Measurements from ENCODE around the gene BNC2.

The BNC2 gene

DNA sequence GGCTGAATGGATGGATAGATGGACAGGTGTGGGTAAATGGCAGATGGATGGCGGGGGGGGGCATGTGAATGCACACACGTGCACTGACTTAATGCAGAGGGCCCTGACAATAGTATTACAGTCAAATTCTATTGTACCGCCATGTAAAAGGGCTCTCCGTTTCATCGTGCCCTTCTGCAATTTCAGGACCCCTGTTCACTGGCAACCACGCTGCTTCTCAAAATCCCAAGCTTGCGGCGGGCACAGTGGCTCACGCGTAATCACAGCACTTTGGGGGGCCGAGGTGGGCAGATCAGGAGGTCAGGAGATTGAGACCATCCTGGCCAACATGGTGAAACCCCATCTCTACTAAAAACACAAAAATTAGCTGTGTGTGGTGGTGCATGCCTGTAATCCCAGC is 211.4 kb downstream of the BNC2 start:
- no peaks in the 10 kb centered on the region for H3K36me3 ChIP-seq (ENCODE audit: insufficient read depth, low read length)
- TF ChIP-seq, protein P1, sequence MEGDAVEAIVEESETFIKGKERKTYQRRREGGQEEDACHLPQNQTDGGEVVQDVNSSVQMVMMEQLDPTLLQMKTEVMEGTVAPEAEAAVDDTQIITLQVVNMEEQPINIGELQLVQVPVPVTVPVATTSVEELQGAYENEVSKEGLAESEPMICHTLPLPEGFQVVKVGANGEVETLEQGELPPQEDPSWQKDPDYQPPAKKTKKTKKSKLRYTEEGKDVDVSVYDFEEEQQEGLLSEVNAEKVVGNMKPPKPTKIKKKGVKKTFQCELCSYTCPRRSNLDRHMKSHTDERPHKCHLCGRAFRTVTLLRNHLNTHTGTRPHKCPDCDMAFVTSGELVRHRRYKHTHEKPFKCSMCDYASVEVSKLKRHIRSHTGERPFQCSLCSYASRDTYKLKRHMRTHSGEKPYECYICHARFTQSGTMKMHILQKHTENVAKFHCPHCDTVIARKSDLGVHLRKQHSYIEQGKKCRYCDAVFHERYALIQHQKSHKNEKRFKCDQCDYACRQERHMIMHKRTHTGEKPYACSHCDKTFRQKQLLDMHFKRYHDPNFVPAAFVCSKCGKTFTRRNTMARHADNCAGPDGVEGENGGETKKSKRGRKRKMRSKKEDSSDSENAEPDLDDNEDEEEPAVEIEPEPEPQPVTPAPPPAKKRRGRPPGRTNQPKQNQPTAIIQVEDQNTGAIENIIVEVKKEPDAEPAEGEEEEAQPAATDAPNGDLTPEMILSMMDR (conservative IDR thresholded peaks at IDR 0.05; ENCODE audit: low read length): no peak
- TF ChIP-seq EZH2phosphoT487 (IDR thresholded peaks at IDR 0.05; ENCODE audit: borderline replicate concordance): no peak
- no peaks in the 10 kb centered on the region for H4K20me1 ChIP-seq (ENCODE audit: insufficient read depth, low read length, poor library complexity, severe bottlenecking)
- H3K27me3 ChIP-seq (ENCODE audit: insufficient read depth, low read length, poor library complexity, severe bottlenecking): no peaks in the 10 kb centered on the region
- H3K9me2 ChIP-seq (replicated peaks; ENCODE audit: low read depth, low read length): no peaks in the 10 kb centered on the region
- no peak overlapping the region for H3K4me3 ChIP-seq (ENCODE audit: low read length, poor library complexity, severe bottlenecking)
- no peaks in the 10 kb centered on the region for H3F3A ChIP-seq (ENCODE audit: low read depth)
- H3K79me2 ChIP-seq (ENCODE audit: insufficient read depth, low read length): no peaks in the 10 kb centered on the region
- no peak overlapping the region for H2AFZ ChIP-seq (ENCODE audit: low read length)
- H3K9ac ChIP-seq (ENCODE audit: low read depth, low read length, poor library complexity, severe bottlenecking): no peak overlapping the region
- H3K9me3 ChIP-seq (ENCODE audit: insufficient read depth, low read depth, low read length): no peaks in the 10 kb centered on the region
- no peaks in the 10 kb centered on the region for H3K4me1 ChIP-seq (ENCODE audit: insufficient read depth, low read length, poor library complexity, severe bottlenecking)
- no peak overlapping the region for H3K4me2 ChIP-seq (ENCODE audit: low read depth, low read length, poor library complexity, severe bottlenecking)

DNA sequence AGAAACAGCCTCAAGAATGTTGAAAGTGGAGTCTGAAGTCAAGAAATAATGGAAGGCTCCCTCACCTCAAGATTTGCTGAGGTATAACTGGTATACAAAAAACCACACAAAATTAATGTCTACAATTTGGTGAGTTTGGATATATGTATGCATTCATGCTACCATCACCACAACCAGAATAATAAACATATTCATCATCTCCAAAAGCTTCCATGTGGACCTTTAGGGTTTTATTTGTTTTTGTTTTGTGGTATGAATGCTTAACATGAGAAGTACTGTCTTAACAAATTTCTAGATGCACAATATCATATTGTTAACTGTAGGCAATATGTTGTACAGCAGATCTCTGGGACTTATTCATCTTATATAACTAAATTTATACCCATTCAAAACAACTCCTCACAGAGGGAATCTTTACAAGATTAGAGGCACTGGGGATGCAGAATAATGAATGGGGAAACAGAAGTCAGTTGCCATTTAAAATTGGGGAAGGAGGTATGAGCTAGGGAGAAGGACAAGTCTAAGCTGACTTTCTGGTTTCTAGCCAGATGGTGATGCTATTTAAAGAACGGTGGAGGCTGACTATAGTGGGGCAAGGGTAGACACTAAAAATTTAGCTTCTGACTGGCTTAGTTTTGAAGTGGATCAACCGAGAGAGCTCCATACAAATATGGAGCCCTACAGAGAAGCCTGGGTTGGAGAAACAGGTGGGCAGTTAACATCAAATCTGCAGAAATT is 213.9 kb downstream of the BNC2 start:
- no peaks in the 10 kb centered on the region for H4K20me1 ChIP-seq (ENCODE audit: insufficient read depth, low read length, poor library complexity, severe bottlenecking)
- H3K4me2 ChIP-seq (ENCODE audit: low read depth, low read length, poor library complexity, severe bottlenecking): no peak overlapping the region
- H3K9me2 ChIP-seq (replicated peaks; ENCODE audit: low read depth, low read length): no peaks in the 10 kb centered on the region
- no peaks in the 10 kb centered on the region for H3K4me1 ChIP-seq (ENCODE audit: insufficient read depth, low read length, poor library complexity, severe bottlenecking)
- H3K27me3 ChIP-seq (ENCODE audit: insufficient read depth, low read length, poor library complexity, severe bottlenecking): no peaks in the 10 kb centered on the region
- H3K9me3 ChIP-seq (ENCODE audit: insufficient read depth, low read depth, low read length): no peaks in the 10 kb centered on the region
- H2AFZ ChIP-seq (ENCODE audit: low read length): no peak overlapping the region
- H3K4me3 ChIP-seq (ENCODE audit: low read length, poor library complexity, severe bottlenecking): no peak overlapping the region
- H3F3A ChIP-seq (ENCODE audit: low read depth): no peaks in the 10 kb centered on the region
- no peaks in the 10 kb centered on the region for H3K79me2 ChIP-seq (ENCODE audit: insufficient read depth, low read length)
- no peak overlapping the region for H3K9ac ChIP-seq (ENCODE audit: low read depth, low read length, poor library complexity, severe bottlenecking)
- H3K36me3 ChIP-seq (ENCODE audit: insufficient read depth, low read length): no peaks in the 10 kb centered on the region
- TF ChIP-seq, protein P1 (conservative IDR thresholded peaks at IDR 0.05; ENCODE audit: low read length): no peak
- TF ChIP-seq EZH2phosphoT487 (IDR thresholded peaks at IDR 0.05; ENCODE audit: borderline replicate concordance): no peak

DNA sequence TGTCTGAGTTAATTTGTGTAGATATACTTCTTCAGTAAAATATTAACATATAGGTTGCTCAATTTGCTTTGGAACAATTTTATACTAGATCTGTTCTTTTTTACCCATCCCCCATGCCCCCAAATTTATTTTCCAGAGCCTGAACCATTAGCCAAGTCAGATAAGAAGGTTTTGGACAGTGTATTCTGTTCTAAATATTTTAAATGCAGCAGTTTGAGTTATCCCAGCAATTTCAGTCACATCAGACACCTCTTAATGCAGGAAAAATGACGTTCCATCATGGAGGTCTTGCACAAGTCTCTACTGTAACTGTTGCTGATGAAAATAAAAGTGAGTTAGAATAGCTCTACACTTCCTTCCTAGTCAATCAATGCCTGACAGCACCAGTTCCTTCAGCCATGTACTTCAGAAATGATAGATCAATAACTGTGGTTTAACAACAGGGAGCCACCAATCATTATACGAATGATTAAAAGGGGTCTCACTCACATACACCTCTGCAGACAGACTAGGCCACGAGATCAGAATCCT is 215.8 kb downstream of the BNC2 start:
- H3K4me3 ChIP-seq (ENCODE audit: low read length, poor library complexity, severe bottlenecking): no peak overlapping the region
- no peaks in the 10 kb centered on the region for H4K20me1 ChIP-seq (ENCODE audit: insufficient read depth, low read length, poor library complexity, severe bottlenecking)
- no peak overlapping the region for H3K9ac ChIP-seq (ENCODE audit: low read depth, low read length, poor library complexity, severe bottlenecking)
- H3K27me3 ChIP-seq (ENCODE audit: insufficient read depth, low read length, poor library complexity, severe bottlenecking): no peaks in the 10 kb centered on the region
- no peaks in the 10 kb centered on the region for H3K36me3 ChIP-seq (ENCODE audit: insufficient read depth, low read length)
- H3K9me2 ChIP-seq (replicated peaks; ENCODE audit: low read depth, low read length): no peaks in the 10 kb centered on the region
- H2AFZ ChIP-seq (ENCODE audit: low read length): no peak overlapping the region
- no peaks in the 10 kb centered on the region for H3F3A ChIP-seq (ENCODE audit: low read depth)
- no peak overlapping the region for H3K4me2 ChIP-seq (ENCODE audit: low read depth, low read length, poor library complexity, severe bottlenecking)
- no peaks in the 10 kb centered on the region for H3K9me3 ChIP-seq (ENCODE audit: insufficient read depth, low read depth, low read length)
- no peaks in the 10 kb centered on the region for H3K4me1 ChIP-seq (ENCODE audit: insufficient read depth, low read length, poor library complexity, severe bottlenecking)
- H3K79me2 ChIP-seq (ENCODE audit: insufficient read depth, low read length): no peaks in the 10 kb centered on the region
- no peak for TF ChIP-seq EZH2phosphoT487 (IDR thresholded peaks at IDR 0.05; ENCODE audit: borderline replicate concordance)
- TF ChIP-seq, protein P1 (conservative IDR thresholded peaks at IDR 0.05; ENCODE audit: low read length): no peak

Data from Loucy (cell line).